Subcutaneous adipose tissue (tissue), 4 donors: ENCODE results near the gene EPS15. TPM values are rescaled to one million over a fixed set of nuclear protein-coding genes. Genes with fewer than 3 reads are reported as not detected.

Source experiments
- total RNA-seq, 4 donors: library from RNA; depleted of rRNA; stranded (reverse); fragments of >200 nt; gene quantifications; one replicate each; pipeline ENCODE4 v1.1.0, GENCODE V29; 2016
- TF ChIP-seq, protein P1 (sequence below): fragments of 450-650 bp; IDR thresholded peaks from one replicate; pipeline ENCODE4 v1.5.1; 2016; ENCODE audit warnings: low read depth, mild to moderate bottlenecking, control low read depth, antibody characterized with exemption, moderate library complexity

EPS15 gene
- total RNA-seq, 4 donors from 2014 or later: 135 to 148 (median 145) TPM

DNA sequence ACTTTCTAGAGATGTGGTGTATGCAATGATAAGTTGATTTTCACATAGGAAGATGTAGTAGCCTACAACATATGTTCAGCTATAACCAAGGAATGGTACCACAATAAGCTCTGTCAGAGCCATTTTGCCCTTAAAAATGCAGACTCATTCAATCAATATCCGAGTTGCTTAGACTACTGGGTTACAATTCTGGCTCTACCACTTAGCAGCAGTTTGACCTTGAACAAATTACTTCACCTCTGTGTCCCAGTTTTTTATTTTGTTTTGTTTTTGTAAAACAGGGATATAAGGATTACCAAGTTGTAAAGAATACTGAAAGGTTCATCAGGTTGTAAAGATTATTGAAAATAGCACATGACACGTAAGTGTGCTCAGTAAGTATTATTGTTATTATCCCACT, 9.3 kb downstream of the EPS15 start:
- TF ChIP-seq, protein P1, sequence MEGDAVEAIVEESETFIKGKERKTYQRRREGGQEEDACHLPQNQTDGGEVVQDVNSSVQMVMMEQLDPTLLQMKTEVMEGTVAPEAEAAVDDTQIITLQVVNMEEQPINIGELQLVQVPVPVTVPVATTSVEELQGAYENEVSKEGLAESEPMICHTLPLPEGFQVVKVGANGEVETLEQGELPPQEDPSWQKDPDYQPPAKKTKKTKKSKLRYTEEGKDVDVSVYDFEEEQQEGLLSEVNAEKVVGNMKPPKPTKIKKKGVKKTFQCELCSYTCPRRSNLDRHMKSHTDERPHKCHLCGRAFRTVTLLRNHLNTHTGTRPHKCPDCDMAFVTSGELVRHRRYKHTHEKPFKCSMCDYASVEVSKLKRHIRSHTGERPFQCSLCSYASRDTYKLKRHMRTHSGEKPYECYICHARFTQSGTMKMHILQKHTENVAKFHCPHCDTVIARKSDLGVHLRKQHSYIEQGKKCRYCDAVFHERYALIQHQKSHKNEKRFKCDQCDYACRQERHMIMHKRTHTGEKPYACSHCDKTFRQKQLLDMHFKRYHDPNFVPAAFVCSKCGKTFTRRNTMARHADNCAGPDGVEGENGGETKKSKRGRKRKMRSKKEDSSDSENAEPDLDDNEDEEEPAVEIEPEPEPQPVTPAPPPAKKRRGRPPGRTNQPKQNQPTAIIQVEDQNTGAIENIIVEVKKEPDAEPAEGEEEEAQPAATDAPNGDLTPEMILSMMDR: no peak

DNA sequence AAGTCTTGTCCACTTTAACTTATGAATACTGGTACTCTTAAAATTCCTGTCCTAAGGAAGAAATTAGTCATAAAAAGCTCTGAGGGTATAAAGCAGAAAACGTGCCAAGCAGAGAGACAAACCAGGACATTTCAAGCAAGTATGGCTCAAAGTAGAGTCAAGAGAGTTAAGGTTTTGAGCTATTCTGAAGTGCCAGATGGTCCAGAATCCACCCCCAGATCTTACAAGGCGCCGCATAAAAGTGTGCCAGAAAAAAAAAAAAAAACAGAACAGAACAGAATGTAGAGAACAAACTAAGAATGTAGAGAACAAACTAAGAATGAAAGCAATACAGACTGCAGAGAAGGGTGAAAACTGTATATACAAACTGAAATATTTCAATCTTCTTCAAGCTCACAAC, 12.5 kb downstream of the EPS15 start:
- TF ChIP-seq, protein P1: no peak

DNA sequence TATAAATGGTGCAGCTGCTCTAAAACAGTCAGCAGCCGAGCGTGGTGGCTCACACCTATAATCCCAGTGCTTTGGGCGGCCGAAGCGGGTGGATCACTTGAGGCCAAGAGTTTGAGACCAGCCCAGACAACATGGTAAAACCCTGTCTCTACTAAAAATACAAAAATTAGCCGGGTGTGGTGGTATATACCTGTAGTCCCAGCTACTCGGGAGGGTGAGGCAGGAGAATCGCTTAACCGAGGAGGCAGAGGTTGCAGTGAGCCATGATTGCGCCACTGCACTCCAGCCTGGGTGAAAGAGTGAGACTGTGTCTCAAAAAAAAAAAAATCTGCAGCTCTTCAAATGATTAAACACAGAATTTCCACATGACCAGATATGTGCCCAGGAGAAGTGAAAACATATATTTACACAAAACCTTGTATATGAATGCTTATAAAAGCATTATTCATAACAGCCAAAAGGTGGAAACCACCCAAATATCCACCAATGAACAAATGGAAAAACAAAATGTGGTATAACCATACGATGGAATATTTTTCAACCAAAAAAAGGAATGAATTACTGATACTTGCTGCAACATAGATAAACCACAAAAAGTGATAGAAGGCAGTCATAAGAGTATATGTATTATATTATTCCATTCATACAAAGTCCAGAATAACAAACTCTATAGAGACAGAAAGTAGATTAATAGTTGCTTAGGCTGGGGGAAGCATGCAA, 14.1 kb downstream of the EPS15 start:
- TF ChIP-seq, protein P1: no peak

DNA sequence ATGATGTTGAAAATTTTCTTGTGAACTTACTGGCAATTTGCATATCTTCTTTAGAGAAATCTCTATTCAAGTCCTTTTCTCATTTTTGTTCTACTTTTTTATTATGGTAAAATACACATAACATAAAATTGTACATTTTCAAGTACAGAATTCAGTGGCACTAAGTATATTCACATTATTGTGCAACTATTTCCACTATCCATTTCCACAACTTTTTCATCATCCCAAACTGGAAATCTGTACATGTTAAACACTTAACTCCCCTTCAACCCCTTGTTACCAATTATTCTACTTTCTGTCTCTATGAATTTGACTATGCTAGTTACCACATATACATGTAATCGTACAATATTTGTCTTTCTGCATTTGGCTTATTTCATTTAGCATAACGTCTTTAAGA, 19.4 kb downstream of the EPS15 start:
- TF ChIP-seq, protein P1: no peak

DNA sequence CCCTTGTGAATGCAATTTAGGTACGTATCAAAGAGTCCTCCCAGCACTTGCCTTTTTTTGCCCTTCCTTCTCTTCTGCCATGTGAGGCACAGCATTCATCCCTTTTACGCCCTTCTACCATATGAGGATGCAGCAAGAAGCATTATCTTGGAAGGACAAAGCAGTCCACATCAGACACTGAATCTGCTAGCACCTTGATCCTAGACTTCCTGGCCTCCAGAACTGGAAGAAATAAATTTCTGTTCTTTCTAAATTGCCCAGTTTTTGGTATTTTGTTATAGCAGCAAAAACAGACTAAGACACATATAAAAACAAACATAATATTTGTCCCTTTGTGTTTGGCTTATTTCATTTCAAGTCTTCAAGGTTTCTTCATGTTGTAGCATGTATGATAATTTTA, 20.1 kb downstream of the EPS15 start:
- TF ChIP-seq, protein P1: no peak

DNA sequence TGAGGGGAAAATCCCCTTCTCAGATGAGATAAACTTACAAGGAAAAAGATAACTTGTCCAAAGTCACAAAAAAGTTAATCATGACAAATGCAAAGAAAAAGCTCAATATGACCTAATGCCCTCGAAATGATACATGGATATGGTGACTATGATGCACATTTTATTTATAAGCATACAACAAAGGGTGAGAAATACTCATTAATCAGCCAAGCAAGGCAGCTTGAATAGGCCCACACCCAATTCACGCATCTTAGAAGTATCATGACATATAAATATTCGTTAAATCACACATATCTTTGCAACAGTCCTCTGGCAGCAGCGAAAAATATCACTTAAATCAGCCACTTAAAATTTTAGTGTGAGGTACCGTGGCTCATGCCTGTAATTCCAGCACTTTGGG, 21.7 kb downstream of the EPS15 start:
- TF ChIP-seq, protein P1: no peak

DNA sequence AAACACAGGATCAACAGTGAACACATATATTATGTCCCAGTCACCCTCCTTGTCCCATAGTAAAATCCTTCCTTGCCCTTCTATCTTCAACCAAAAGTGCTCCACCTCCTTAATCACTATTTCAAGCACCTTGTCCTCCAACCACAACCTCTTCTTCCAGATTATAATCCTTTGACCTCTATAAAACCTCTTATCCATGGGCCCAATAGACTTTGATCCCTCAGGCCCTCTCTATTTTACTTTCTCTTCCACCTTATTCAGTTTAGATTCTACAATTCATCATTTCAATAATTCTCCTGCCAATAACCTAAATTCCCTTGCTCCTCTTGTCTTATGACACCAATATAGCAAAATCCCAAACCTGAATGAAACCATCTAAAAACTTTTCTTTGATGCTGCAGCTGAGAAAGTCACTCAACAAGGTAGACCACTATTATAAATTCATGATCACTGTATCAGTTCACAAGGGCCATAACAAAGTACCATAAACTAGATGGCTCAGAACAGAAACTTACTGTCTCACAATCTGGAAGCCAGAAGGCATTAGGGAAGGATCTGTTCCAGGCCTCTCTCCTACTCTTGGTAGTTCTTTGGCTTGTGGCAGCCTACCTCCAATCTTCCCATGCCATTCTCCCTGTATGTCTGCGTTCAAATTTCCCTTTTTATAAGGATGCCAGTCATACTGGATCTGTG, 24.8 kb downstream of the EPS15 start:
- TF ChIP-seq, protein P1: no peak
